ENCODE data around the gene SCRN1.
"Not testable (repeated sequence)": the region's sequence is repeated elsewhere in the genome, so short reads cannot be mapped to it uniquely, and the experiment has no call there.

Gene SCRN1

DNA sequence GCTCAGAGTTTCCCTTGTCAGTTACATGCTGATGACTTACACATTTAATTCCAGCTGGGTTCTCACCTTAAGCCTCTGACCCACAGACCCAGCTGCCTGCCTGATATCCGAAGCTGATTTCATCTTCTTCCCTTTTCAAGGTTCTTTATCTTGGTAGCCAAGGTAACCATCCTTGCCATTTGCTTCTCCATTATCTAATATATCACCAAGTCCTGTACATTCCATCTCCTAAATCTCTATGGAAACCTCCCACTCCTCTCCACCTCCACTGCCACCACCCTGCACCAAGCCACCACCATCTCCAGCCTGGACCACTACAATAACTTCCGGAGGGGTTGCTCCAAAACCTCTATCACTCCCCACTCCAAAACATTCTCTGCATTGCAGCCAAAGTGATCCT, 19.9 kb downstream of the SCRN1 start:
- DNase-seq: no peak

DNA sequence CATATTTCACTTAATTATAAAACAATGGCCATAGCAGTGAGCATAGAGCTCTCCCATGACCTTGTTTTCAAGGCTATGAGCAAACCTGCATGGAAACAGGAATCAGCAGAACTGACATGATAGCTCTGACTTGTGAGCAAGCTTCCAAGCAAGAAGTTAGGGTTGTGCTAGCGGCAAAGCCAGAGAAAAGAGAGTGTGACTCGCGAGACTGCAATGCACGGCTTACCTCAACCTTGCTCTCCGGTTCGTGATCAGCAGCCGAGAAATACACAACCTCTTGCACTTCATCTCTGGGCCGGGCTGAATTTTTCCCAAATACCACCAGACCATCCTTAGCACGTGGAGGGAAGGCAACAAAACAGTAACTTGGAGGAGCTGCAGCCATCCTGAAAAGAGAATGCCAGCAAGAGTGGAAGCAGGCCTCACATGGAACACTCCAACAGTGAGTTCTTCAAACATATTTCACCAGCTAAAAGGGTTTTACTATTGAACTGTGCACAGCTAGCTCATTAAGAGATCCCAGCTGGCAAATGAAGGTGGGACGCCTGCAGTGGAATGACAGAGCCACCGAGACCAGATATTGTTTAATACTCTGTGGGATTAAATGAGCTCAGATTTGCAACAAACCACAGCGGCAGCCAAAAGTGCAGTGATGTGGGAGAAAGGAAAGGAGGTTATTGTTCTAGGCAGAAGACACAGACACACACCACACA, 20.8 kb downstream of the SCRN1 start:
- peak in 21 of 56 donors; percentile 11 to 65 (median 39) for DNase-seq

DNA sequence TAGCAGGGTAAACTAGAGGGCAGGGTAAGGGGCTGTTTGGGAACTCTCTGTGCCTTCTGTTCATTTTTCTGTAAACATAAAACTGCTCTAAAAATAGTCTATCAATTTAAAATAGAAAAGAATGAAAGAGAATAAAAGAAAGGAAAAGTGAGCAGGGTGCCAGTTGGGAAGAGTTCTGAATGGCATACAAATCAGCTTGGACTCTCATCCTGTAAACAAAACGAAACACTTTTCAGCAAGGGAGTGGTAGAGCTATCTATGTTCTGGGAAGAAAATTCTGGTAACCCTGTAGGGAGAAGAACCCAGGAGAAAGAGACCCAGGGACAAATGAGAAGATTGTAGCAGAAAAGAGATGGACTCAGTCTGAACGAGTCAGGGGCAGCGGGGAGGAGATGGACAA, 24.6 kb downstream of the SCRN1 start:
- DNase-seq: peak in 1 of 56 donors; percentile 52

DNA sequence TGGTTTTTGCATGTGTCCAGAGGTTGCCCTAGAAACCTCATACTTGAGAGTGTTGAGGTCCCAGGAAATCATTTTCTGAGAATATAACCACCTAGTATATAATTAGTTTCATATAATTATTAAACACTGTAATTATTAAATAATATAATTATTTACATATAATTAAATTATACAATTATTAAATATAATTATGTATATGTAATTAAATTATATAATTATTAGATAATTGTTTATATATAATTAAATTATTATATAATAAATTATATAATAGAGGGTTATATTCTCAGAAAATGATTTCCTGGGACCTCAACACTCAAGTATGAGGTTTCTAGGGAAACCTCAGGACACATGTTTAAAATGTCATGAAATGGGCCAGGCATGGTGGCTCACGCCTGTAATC, 27.6 kb downstream of the SCRN1 start:
- DNase-seq: no peak

DNA sequence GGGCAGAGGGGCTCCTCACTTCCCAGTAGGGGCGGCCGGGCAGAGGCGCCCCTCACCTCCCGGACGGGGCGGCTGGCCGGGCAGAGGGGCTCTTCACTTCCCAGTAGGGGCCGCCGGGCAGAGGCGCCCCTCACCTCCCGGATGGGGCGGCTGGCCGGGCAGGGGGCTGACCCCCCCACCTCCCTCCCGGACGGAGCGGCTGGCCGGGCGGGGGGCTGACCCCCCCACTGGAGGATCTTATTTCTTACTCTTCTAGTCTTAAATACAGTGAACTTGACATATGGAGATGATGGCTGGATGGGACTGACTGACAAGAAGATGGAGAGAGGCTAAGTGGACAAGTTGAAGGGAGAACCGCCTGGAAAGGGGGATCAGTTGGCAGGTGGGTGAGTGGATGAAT, 28.0 kb downstream of the SCRN1 start:
- DNase-seq: not testable (repeated sequence)

DNA sequence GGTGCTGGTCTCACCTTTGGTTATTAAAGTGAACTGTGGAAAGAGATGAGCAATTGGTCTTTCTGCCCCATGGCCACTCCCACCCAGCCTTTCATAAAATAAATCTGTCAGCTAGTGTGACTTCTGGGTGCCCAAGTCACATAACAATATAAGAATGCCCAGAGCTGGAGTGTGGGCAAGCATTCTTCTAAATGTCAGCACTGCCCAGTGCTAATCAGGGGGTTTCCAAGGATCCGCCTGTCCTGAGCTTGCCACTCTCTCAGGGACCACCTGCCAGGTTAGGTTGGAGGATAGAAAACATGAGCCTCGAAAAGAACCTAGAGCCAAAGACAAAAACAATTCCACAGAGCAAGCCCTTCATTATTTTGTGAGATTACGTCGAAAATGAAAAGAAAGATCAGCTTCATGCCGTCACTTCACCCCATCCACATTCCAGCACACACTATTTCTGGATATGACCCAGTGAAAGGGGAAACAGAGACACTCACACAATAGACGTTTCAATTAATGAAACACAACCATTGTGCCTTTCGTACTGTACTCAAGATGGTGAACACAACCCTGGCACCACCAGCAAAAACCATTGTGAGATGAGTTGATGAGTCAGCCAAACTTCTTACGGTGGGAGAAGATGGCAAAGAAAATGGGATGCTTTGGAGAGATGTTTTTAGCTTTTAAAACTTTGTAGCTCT, 30.8 kb downstream of the SCRN1 start:
- DNase-seq: no peak

DNA sequence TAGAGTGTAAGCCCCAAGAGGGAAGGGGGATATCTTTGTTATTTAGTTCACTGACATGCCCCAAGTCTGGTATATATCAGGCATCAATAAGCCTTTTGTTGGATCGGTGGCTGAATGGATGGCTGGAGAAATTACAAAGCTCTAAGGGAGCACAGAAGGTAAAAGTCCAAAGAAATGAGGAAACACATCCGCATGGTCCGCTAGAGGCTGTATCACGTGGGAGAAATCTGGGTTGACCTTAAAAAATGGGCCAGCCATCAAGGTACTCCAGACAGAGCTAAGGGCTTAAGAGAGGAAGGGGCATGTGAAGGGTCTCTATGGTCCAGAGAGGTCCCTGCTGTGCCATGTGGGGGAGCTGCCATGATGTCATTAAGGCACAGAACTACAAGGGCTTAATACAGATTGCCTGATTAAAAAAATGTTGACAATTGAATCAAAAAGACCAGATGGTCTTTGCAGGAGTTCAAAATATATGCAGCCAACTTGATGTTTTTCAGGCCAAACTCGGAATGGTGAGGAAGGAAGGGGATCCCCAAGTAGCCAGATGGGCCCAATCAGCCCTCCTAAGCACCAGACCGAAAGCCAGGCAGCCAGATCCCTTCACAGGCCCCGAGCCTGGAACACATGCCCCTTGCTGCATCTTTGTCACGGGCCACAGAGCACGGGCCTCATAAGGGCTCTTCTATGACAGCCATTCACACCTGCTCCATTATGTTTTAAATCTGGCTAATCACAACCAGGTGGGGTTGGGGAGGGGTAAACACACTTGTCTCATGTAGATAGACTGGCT, 31.9 kb downstream of the SCRN1 start:
- DNase-seq: no peak

DNA sequence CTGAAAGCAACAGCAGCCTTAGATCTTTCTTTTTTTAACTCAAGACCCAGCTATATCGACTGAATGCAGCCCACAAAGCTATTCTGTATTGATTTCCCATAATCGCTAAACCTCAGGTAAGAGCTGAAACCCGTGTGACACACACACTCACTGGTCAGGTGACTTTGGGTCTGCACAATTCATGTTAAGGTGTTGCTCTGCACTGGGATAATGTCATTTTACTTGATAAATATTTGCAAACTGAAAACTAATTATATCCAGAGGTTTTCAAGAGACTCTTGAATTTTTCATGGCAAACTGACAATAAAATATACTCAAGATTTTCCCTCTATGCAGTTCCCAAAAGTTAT, 33.1 kb downstream of the SCRN1 start:
- no peak for DNase-seq

DNA sequence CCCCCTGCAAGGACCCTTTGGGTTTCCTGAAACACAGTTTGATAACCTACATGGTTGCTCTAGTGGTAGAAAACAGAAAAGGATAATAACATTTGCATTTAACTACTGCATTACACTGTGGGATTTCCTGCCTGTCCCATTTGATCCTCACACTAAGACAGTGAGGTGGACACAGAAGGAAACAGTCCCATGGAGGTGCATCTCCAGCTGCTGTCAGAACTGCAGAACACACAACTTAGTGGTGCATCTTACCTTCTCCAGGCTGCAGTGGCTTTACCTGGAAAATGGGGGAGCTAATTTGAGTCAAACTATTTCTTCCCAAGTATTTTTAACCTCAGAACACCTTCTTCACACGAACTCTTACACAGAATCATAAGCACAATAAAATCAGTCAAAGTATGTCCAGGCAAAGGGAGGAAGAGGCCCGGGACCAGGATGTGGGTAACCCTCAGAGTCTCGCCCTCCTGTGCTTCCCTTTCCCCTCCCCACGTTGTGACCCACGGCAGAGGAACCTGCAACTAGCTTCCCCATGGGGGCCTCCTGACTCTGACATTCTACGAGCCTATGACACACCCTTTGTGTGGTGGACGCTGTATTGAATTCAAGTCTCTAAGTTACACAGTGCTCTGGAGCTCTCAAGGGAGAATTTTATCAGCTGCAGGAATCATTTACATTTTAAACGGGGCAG, 33.7 kb downstream of the SCRN1 start:
- DNase-seq: no peak

DNA sequence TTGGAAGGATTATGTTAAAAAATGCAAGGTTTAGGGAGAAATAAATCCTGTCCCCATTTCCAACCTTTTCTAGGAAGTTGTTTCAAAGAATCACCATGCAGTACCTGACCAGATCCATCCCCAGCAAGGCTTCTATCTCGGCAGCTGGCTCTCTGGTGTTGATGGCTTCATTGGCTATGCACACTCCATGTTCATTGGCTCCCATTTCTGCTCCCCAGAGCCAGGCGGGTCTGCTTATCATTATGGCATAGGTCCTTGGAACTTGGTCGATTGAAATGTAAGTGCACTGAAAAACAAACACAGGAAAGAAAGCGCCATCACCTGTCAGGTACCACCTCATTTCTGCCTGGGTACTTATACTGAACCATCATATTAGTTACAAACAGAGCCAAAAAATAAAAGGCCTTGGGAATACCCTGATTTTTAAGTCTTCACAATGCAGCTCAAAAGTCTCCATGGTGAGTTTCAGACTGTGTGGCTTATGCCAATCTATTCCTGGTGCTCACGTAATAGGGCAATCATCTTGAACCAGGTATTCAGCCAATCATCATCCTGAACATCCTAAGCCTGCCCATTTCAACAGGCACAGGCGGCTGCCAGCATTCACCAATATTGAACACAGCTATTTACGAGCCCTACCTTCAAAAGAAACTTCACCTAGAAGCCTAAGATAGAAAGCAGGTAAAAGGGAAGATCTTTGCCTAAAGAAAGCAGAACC, 34.4 kb downstream of the SCRN1 start:
- DNase-seq: no peak

DNA sequence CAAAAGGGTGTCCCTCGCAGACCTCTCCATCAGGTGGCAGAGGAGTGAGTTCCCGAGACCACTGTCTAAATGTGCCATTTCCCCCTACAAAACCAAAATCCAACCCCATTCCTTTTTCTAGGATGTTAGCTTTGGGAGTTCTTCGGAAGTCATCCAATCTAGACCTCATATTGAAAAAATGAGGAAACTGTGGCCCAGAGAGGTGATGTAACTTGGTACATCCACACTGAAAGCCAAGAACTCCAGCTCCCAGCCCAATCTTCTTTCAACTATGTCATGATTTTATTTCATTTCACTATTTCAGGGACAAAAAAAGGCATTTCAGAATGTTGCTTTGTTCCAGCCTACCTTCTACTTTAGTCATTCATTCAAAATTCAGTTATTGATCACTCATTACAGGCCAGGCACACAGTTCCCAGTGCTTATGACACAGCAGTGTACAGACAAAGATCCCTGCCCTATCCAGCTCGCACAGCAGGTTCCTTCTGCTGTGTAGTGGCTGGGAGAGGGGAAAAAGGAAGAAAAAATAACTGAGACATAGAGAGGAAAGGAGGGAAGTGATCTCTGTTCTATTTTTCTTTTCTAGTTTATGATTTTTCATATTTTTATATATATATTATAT, 35.8 kb downstream of the SCRN1 start:
- no peak for DNase-seq

DNA sequence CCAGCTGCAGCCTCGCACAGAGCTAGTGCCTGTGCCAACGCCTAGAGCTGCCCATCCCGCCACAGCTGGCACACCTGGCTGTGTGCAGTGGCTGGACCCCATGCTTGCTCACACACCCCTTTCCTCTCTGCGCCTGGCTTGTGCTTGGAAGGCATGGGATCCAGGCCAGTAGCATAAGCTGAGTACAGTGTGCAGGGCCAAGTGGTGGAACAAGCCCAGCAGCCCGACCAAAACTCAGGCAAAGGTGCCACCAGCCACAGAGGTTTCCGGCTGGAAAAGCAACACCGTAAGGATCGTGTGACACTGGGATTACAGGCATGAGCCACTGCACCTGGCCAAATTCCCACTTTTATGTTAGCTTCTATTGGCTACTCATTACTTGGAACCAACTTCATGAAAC, 38.4 kb downstream of the SCRN1 start:
- DNase-seq: no peak

DNA sequence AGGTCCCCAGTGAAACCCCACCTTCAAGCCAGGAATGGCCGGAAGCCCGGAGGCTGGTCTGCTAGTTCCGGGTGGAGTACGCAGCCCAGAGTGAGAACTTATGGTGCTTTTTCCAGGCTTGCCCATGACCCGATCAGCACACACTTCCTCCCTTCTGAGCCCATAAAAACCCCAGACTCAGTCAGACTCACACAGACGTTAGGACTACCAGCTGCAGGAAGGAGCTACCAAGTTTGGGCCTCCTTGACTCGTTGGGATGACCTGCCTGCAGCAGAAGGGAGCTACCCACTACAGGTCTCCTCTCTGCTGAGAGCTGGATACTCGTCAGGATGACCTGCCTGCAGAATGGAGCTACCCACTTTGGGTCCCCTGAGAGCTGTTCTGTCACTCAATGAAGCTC, 39.1 kb downstream of the SCRN1 start:
- DNase-seq: no peak

DNA sequence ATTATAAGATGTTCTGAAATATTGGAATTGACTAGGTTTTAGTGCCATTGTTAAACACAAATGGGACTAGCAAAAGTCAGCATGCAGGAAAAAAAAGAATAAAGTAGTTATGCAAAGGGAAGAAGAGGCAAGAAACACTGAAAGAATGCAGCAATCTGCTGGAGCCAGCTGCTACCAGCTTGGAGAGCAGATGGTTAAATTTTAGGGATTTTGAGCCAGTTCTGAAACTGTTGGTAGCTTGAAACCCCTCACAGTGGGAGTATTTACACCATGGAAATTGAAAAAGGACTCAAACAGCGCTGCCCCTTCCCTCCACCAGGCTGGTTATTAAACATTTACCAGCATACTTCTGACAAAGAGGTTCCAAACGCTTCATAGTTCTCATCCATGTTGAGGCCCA, 41.0 kb downstream of the SCRN1 start:
- DNase-seq: no peak

DNA sequence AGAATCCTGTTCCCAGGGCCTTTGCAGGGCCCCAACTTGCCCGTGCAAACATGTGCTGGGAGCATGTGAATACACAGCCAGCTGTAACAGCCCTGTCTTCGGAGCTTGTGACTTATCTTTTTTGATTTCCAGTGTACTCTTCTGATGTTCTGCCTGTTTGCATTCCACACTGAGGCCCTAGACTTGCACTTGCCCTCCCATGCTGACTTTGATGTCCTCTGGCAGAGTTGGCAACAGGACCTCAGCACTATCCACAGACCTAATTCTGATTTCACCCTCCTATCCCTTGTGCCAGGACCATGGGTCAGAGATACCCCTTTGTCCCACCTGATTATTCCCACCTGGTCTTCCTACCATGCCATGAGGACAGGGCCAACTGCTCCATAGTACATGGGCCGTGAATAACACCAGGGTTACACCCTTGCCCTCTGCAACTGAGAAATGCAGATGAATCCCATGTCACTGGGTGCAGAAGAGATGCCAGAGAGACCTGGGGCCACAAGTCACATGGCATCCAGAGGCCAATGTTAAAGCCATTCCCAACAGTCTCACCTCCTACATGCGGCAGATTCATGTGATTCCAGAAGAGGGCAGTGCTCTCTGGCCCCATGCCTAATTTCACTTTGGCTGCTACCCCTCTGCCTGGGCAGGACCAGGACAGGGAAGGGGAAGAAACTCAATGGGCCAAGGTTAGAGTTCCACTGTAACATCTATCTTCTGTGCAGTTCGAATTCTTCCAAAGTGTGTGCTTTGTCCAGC, 43.0 kb downstream of the SCRN1 start:
- peak in 6 of 56 donors; percentile 8 to 29 (median 18) for DNase-seq

DNA sequence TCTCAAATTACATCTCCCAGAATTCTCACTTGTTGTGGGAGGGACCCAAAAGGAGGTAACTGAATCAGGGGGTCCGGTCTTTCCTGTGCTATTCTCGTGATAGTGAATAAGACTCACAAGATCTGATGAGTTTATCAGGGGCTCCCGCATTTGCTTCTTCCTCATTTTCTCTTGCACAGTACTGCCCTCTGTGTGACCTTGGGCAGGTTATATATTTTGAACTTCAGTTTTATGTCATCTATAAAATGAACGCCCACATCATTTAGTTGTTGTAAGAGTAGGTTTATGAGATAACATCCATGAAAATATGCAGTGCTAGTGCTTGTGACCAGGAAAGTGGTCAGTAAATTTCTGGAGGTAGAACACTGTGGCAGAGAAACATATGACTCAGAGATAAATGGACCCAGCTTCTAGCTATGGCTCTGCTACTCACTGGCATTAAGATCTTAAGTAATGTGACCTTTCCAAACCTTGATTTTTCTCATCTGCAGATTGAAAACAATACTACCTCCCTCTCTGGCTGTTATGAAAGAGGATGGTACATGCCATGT, 44.3 kb downstream of the SCRN1 start:
- DNase-seq: no peak

DNA sequence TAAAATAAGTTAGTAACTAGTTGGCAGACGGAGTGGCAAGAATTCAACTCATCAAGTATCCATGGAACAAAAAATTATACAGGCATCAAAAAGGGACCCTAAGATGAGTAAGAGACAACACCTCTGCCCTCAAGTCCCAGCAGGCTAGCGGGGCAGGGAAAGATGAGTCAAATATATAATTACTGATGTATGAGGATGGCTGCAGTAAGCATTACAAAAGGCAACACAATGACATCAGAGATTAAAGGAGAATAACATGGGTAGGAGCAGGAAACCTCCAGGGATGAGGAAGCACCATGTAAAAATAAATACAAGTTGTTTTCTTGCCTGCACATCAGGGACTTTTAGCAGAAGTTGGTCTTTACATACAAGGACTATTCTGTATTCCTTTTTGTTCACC, 49.4 kb downstream of the SCRN1 start:
- DNase-seq: no peak

DNA sequence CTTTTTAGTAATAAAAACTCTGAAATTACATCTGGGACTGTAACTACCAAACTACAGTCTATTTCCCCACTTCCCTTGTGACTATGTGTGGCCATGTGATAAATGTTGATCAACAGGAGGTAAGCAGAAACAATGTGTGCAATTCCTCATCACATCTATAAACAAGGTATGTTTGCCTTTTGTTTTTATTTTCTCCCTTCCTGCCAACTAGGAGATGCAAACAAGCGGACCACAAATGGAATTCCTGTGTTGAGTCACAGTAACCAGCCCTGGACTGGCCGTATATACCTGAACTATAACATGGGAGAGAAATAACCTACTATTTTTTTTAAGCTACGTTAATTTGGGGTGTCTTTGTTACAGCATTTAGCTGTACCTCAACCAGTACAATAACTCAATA, 52.5 kb downstream of the SCRN1 start:
- DNase-seq: no peak

DNA sequence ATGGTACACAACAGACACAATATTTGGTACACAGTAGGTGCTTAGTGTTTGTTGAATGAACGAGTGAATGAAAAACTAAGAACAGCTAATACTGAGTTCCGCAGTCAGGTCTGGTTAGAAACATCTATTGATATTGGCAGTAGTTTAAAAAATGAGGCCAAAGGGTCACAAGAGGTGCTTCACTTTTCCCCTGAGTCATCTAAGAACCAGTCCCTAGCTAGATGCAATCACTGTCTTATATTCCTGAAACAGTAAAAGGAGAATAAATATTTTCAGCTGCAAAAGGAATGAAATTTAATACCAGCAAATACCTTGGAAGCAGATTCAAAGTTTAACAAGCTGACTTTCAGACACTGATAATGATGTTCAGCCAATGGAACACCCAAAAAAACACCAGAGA, 54.5 kb downstream of the SCRN1 start:
- DNase-seq: no peak
